ENCODE measurements around the gene SAP25. TPM values are rescaled to one million over a fixed set of nuclear protein-coding genes. Genes with fewer than 3 reads are reported as not detected.

Gene SAP25
- total and polyA plus RNA-seq, 2 of the 4 experiments (the other 2 are of a cell fraction), result 1.8 TPM; not detected in 1

DNA sequence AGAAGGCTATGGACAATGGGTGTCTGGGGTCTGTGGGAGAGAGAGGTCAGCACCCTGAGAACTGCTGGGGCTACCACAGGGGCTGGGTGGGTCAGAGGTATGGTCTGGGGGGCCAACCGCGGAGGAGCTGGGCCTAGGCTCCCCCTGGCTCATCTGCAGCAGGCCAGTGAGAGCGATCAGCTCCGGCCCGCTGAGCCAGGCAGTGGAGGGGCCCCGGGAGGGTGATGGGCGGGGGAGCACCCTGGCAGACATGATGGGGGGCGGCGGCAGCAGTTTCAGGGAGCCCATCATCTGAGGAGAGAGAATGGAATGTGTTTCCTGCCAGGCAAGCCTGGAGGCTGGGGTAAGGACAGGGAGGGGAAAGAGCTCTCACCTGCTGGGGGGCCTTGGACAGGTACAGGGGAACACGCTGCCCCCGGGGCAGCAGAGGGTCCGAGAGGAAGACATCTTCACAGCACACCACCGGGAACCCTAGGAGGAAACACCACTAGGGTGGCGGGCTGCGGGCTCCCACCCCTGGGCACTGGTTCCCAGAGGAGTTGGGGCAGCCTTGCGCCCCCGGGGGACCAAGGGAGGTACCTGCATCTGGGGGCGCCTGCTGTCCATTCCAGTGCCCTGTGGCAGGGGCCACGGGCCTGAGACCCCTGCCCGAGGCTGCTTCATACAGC, 1.3 kb downstream of the SAP25 start:
- intact Hi-C loops (cut with micrococcal nuclease), result no loop called here
- Histone ChIP-seq H3K9me3 (ENCODE audit: control insufficient read depth, insufficient read depth, low read length) (no peaks in the 10 kb centered on the region), H3K27me3 (ENCODE audit: control insufficient read depth, insufficient read depth, low read length) (peaks cover 3% of the 10 kb centered on the region; the same call in 1 of the 2 replicates), H3K4me1 (ENCODE audit: control insufficient read depth, insufficient read depth, low read length) (peaks cover 2% of the 10 kb centered on the region; the same call in 1 of the 2 replicates), H3K23ac (ENCODE audit: low read depth, low read length) (no peak overlapping the region), H3K4ac (ENCODE audit: low read depth, low read length) (no peak overlapping the region), H3K36me3 (ENCODE audit: control insufficient read depth, insufficient read depth, low read length) (peaks cover 29% of the 10 kb centered on the region), H3K79me1 (ENCODE audit: low read depth in 1 of 2, low read length in 2 of 2) (peaks cover 0 to 3% of the 10 kb centered on the region in 2 experiments; a peak in 1 of 4 replicates), H2AK9ac (replicated peaks; ENCODE audit: low read depth, low read length, poor library complexity) (no peak overlapping the region), H4K91ac (ENCODE audit: insufficient read depth, low read depth, low read length) (no peak overlapping the region), H2BK120ac (ENCODE audit: low read depth, low read length) (no peak overlapping the region), H4K20me1 (ENCODE audit: insufficient read depth, low read length) (no peaks in the 10 kb centered on the region), H4K8ac (ENCODE audit: low read depth in 2 of 2, low read length in 2 of 2) (no peak overlapping the region), H3K27ac (ENCODE audit: insufficient read depth, low read length) (no peak overlapping the region), H2BK5ac (ENCODE audit: low read depth, low read length, poor library complexity, severe bottlenecking) (no peak overlapping the region), H3K14ac (replicated peaks; ENCODE audit: low read depth, low read length) (no peak overlapping the region), H3K18ac (ENCODE audit: low read depth, low read length) (no peak overlapping the region), H3K9me1 (ENCODE audit: insufficient read depth, low read length) (peaks cover 4% of the 10 kb centered on the region; the same call in 1 of the 2 replicates), H2BK15ac (ENCODE audit: low read depth, low read length) (no peak overlapping the region), H3K4me3 (ENCODE audit: insufficient read depth, low read depth, low read length) (no peak overlapping the region), H4K5ac (ENCODE audit: low read depth, low read length) (no peak overlapping the region), H3K4me2 (ENCODE audit: low read depth, low read length) (no peak overlapping the region), H2BK20ac (ENCODE audit: low read depth, low read length) (no peak overlapping the region), H2AFZ (replicated peaks; ENCODE audit: low read length, poor library complexity) (no peak overlapping the region), H3K56ac (ENCODE audit: extremely low read depth, insufficient read depth, low read length) (no peak overlapping the region), H3K9ac (ENCODE audit: low read depth, low read length) (no peak overlapping the region), H2AK5ac (ENCODE audit: low read depth, low read length) (no peak overlapping the region)
- DNase-seq, result no peak
- no peak for ATAC-seq (ENCODE audit: low read depth)
- in situ Hi-C loops (cut with MboI; ENCODE audit: low sequenced_read_pairs), result no loop called here
- POLR2A ChIA-PET (ENCODE audit: unreplicated experiment), result no interaction called here
- CTCF ChIA-PET, result no interaction called here
- TF ChIP-seq MAZ (IDR thresholded peaks at IDR 0.05; ENCODE audit: borderline replicate concordance, low read depth, low read length) (no peak), CEBPB (IDR thresholded peaks at IDR 0.05; ENCODE audit: low read depth, low read length) (no peak), BHLHE40 (IDR thresholded peaks at IDR 0.05; ENCODE audit: low read depth, low read length) (no peak), CHD1 (IDR thresholded peaks at IDR 0.05; ENCODE audit: low read depth, low read length) (no peak), MAFK (IDR thresholded peaks at IDR 0.05; ENCODE audit: low read depth, low read length) (no peak), RCOR1 (IDR thresholded peaks at IDR 0.05; ENCODE audit: insufficient replicate concordance, low read length) (no peak), RFX5 (IDR thresholded peaks at IDR 0.05; ENCODE audit: low read depth, low read length) (no peak), SMC3 (IDR thresholded peaks at IDR 0.05; ENCODE audit: low read depth, low read length) (no peak), POLR2A (IDR thresholded peaks at IDR 0.05; ENCODE audit: low read depth, low read length) (no peak), MXI1 (IDR thresholded peaks at IDR 0.05; ENCODE audit: borderline replicate concordance, low read depth, low read length) (no peak), FOS (IDR thresholded peaks at IDR 0.05; ENCODE audit: low read depth, low read length) (no peak), RAD21 (IDR thresholded peaks at IDR 0.05; ENCODE audit: low read length) (no peak), NFE2L2 (IDR thresholded peaks at IDR 0.05; ENCODE audit: low read depth, low read length) (no peak)
- TF ChIP-seq, protein P1, sequence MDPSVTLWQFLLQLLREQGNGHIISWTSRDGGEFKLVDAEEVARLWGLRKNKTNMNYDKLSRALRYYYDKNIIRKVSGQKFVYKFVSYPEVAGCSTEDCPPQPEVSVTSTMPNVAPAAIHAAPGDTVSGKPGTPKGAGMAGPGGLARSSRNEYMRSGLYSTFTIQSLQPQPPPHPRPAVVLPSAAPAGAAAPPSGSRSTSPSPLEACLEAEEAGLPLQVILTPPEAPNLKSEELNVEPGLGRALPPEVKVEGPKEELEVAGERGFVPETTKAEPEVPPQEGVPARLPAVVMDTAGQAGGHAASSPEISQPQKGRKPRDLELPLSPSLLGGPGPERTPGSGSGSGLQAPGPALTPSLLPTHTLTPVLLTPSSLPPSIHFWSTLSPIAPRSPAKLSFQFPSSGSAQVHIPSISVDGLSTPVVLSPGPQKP (IDR thresholded peaks at IDR 0.05; ENCODE audit: borderline replicate concordance, low read depth, low read length), result no peak
- TF ChIP-seq, protein P2, sequence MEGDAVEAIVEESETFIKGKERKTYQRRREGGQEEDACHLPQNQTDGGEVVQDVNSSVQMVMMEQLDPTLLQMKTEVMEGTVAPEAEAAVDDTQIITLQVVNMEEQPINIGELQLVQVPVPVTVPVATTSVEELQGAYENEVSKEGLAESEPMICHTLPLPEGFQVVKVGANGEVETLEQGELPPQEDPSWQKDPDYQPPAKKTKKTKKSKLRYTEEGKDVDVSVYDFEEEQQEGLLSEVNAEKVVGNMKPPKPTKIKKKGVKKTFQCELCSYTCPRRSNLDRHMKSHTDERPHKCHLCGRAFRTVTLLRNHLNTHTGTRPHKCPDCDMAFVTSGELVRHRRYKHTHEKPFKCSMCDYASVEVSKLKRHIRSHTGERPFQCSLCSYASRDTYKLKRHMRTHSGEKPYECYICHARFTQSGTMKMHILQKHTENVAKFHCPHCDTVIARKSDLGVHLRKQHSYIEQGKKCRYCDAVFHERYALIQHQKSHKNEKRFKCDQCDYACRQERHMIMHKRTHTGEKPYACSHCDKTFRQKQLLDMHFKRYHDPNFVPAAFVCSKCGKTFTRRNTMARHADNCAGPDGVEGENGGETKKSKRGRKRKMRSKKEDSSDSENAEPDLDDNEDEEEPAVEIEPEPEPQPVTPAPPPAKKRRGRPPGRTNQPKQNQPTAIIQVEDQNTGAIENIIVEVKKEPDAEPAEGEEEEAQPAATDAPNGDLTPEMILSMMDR (conservative IDR thresholded peaks at IDR 0.05; ENCODE audit: low read depth, low read length), result no peak
- TF ChIP-seq, protein P3, sequence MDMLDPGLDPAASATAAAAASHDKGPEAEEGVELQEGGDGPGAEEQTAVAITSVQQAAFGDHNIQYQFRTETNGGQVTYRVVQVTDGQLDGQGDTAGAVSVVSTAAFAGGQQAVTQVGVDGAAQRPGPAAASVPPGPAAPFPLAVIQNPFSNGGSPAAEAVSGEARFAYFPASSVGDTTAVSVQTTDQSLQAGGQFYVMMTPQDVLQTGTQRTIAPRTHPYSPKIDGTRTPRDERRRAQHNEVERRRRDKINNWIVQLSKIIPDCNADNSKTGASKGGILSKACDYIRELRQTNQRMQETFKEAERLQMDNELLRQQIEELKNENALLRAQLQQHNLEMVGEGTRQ (IDR thresholded peaks at IDR 0.05; ENCODE audit: low read depth, low read length), result no peak
- dilution Hi-C loops (cut with HindIII; ENCODE audit: low sequenced_read_pairs, unreplicated experiment), result no loop called here
- WGBS, 2 experiments (ENCODE audit: extremely low coverage in 2 of 2, insufficient read length in 1 of 2), result 89% methylated on average over 4 of the region's 20 CpGs; no CpG with 5 or more reads in 1 of the 2 experiments
- BruUV-seq (replicated peaks), result no TSS peak
